ENCODE data around the gene TLL2.

The TLL2 gene

GRCh38 chr10:96509017-96509641, 4.6 kb downstream of the TLL2 start:
- no peak for FAIRE-seq
- DNase-seq (ENCODE audit: insufficient read length, low spot score), result no peak

- DNase-seq (ENCODE audit: insufficient read length, low spot score) (no peak), FAIRE-seq (no peak)
These were observed 6.7 kb downstream of the TLL2 start for GRCh38 chr10:96507044-96507443.

GRCh38 chr10:96505150-96506136, 8.3 kb downstream of the TLL2 start:
- no peak for DNase-seq (ENCODE audit: insufficient read length, low spot score)
- FAIRE-seq, result no peak

- DNase-seq (ENCODE audit: insufficient read length, low spot score) (no peak), FAIRE-seq (no peak)
These were observed 11.0 kb downstream of the TLL2 start for GRCh38 chr10:96502561-96503282.

- FAIRE-seq, result no peak
- no peak for DNase-seq (ENCODE audit: insufficient read length, low spot score)
These were observed 11.7 kb downstream of the TLL2 start for GRCh38 chr10:96501985-96502384.

- DNase-seq (ENCODE audit: insufficient read length, low spot score) (no peak), FAIRE-seq (no peak)
These were observed 13.2 kb downstream of the TLL2 start for GRCh38 chr10:96500519-96500918.

- FAIRE-seq (no peak), DNase-seq (ENCODE audit: insufficient read length, low spot score) (no peak)
These were observed 13.7 kb downstream of the TLL2 start for GRCh38 chr10:96500050-96500449.

GRCh38 chr10:96497391-96497790, 16.3 kb downstream of the TLL2 start:
- FAIRE-seq (no peak), DNase-seq (ENCODE audit: insufficient read length, low spot score) (no peak)

GRCh38 chr10:96496281-96496925, 17.3 kb downstream of the TLL2 start:
- FAIRE-seq (no peak), DNase-seq (ENCODE audit: insufficient read length, low spot score) (no peak)

GRCh38 chr10:96495544-96495943, 18.2 kb downstream of the TLL2 start:
- no peak for FAIRE-seq
- DNase-seq (ENCODE audit: insufficient read length, low spot score), result no peak

GRCh38 chr10:96494694-96495093, 19.0 kb downstream of the TLL2 start:
- DNase-seq (ENCODE audit: insufficient read length, low spot score), result no peak
- no peak for FAIRE-seq

GRCh38 chr10:96493871-96494525, 19.7 kb downstream of the TLL2 start:
- no peak for FAIRE-seq
- no peak for DNase-seq (ENCODE audit: insufficient read length, low spot score)

- DNase-seq (ENCODE audit: insufficient read length, low spot score), result no peak
- no peak for FAIRE-seq
These were observed 20.5 kb downstream of the TLL2 start for GRCh38 chr10:96493254-96493653.

GRCh38 chr10:96491303-96491702, 22.4 kb downstream of the TLL2 start:
- DNase-seq (ENCODE audit: insufficient read length, low spot score) (no peak), FAIRE-seq (no peak)

GRCh38 chr10:96488161-96488935, 25.4 kb downstream of the TLL2 start:
- DNase-seq (ENCODE audit: insufficient read length, low spot score) (no peak), FAIRE-seq (no peak)

GRCh38 chr10:96482815-96483588, 30.7 kb downstream of the TLL2 start:
- FAIRE-seq (no peak), DNase-seq (ENCODE audit: insufficient read length, low spot score) (no peak)

GRCh38 chr10:96478355-96478754, 35.4 kb downstream of the TLL2 start:
- DNase-seq (ENCODE audit: insufficient read length, low spot score), result no peak
- no peak for FAIRE-seq

- DNase-seq (ENCODE audit: insufficient read length, low spot score), result no peak
- FAIRE-seq, result no peak
These were observed 39.9 kb downstream of the TLL2 start for GRCh38 chr10:96473866-96474265.

Data from GM19239 (cell line).